Measurements from ENCODE around the gene BAIAP2.
A peak's percentile ranks its signal among the peaks of the same experiment; 100 is the strongest.
"Not testable (repeated sequence)": the region's sequence is repeated elsewhere in the genome, so short reads cannot be mapped to it uniquely, and the experiment has no call there.

BAIAP2 gene

DNA sequence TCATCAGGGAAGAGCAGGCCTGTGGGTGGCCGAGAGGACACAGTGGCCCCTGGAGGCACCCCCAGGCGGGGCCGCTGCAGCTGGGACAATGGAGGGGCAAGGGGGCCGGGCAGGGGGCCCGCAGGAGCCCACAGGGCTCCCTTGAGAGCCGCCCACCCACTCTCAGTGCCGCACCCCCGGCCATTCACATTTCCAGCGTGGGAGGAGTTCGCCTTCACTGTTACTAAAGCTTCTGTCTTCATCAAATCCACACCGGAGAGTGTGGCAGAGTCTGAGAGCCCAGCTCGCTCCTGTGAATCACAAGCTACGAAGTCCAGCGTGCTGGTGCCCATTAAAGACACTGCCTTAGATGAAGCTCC, 109.5 kb downstream of the BAIAP2 start:
- H3K9ac ChIP-seq = 0 out of 2 replicates have a peak overlapping the region, but pooled peaks have one; percentile 41
- no peak for TF ChIP-seq Cebpa-rat (IDR thresholded peaks at IDR 0.05)

DNA sequence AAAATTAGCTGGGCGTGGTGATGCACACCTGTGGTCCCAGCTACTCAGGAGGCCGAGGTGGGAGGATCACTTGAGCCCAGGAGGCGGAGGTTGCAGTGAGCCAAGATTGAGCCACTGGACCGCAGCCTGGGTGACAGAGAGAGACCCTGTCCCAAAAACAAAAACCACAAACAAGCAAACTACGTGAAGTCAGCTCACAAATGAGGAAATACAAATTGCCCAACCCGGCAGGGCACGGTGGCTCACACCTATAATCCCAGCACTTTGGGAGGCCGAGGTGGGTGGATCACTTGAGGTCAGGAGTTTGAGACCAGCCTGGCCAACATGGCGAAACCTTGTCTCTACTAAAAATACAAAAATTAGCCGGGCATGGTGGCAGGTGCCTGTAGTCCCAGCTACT, 111.3 kb downstream of the BAIAP2 start:
- H3K36me3 ChIP-seq, H4K20me1 ChIP-seq, H3K4me2 ChIP-seq, H3K27ac ChIP-seq, H3K9ac ChIP-seq, H3K4me3 ChIP-seq, H3K9me3 ChIP-seq, H3K27me3 ChIP-seq: not testable (repeated sequence)
- H3K4me1 ChIP-seq = peaks cover 71% of the 10 kb centered on the region

More for the DNA sequence above, 109.5 kb downstream of the BAIAP2 start:
- Histone ChIP-seq H4K20me1 (no peaks in the 10 kb centered on the region), H3K9me3 (no peaks in the 10 kb centered on the region), H3K27ac (no peak overlapping the region), H3K36me3 (no peaks in the 10 kb centered on the region), H3K4me3 (no peak overlapping the region), H3K27me3 (no peaks in the 10 kb centered on the region), H3K4me2 (peak overlapping the region; percentile 91), H3K4me1 (peaks cover 76% of the 10 kb centered on the region)

DNA sequence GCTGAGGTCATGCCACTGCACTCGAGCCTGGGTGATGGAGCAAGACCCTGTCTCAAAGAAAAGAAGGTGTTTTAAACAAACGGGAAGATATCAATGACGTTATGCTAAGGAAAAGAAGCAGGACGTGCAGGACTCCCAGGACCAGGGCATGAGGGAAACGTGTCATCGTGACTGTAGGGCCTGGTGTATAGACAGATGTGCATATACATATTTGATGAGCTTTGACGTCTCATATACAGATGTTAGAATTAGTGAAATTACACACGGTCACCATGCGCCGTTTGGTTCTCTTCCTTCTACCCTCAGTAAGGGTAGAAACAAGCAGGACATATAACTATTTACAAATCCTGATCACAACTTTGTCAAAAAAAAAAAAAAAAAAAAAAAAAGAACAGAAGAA, 112.8 kb downstream of the BAIAP2 start:
- H3K4me2 ChIP-seq = no peak overlapping the region
- H3K9me3 ChIP-seq = no peaks in the 10 kb centered on the region
- H3K27me3 ChIP-seq = 0 out of 2 replicates have a peak, but pooled peaks cover 7% of the 10 kb centered on the region
- no peak overlapping the region for H3K27ac ChIP-seq
- no peak overlapping the region for H3K9ac ChIP-seq
- H4K20me1 ChIP-seq = no peaks in the 10 kb centered on the region
- peaks cover 70% of the 10 kb centered on the region for H3K4me1 ChIP-seq
- H3K4me3 ChIP-seq = no peak overlapping the region
- no peak for TF ChIP-seq Cebpa-rat (IDR thresholded peaks at IDR 0.05)
- H3K36me3 ChIP-seq = no peaks in the 10 kb centered on the region

DNA sequence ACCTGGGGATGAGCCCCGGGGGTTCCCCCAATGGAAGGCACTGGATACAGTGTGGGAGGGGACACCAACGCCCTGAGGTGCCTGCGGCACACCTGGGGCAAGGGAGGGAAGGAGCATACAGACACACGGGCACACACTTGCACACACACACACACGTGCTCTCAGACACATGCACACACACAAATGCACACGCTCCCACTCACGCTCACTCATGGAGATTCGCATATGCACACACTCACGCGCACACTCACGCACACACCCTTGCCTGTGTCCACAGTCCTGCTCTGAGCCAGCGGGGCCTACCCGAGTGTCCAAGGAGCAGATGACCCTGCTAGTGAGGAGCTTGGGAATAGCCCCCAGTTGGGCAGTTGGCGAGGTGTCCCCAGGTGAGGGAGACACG, 113.6 kb downstream of the BAIAP2 start:
- Histone ChIP-seq H3K9me3 (no peaks in the 10 kb centered on the region), H4K20me1 (no peaks in the 10 kb centered on the region), H3K4me3 (no peak overlapping the region), H3K36me3 (no peaks in the 10 kb centered on the region), H3K27ac (no peak overlapping the region), H3K27me3 (0 out of 2 replicates have a peak, but pooled peaks cover 7% of the 10 kb centered on the region), H3K4me1 (peaks cover 70% of the 10 kb centered on the region), H3K4me2 (peak overlapping the region; percentile 71), H3K9ac (no peak overlapping the region)
- TF ChIP-seq Cebpa-rat (IDR thresholded peaks at IDR 0.05) = no peak

DNA sequence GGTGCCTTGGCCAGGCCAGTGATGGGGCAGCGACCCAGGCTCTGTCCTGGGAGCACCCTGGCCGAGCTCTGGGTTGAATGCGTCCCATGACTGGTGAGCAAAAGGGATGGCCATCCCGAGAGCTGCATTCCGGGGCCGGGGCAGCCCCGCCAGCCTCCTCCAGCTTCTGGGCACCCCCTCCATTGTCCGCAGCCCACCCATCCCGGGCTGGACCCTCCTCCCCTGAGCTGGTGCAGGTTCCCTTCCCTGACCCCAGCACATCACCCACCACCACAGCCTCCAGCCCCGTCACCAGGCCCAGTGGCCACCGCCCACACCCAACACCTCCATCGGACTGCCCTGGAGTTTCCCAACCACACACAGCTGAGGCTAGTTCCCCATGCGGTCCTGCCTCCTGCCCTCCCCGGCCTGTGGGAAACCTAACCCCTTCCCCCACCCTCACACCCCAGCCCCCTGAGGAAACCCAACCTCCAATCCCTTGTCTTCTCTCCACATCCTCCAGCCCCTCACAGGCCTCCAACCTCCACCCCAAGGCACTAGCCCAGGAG, 114.1 kb downstream of the BAIAP2 start:
- H3K36me3 ChIP-seq = no peaks in the 10 kb centered on the region
- no peaks in the 10 kb centered on the region for H3K9me3 ChIP-seq
- no peak overlapping the region for H3K9ac ChIP-seq
- TF ChIP-seq Cebpa-rat (IDR thresholded peaks at IDR 0.05) = no peak
- no peak overlapping the region for H3K4me3 ChIP-seq
- H3K27me3 ChIP-seq = 0 out of 2 replicates have a peak, but pooled peaks cover 7% of the 10 kb centered on the region
- no peaks in the 10 kb centered on the region for H4K20me1 ChIP-seq
- peaks cover 70% of the 10 kb centered on the region for H3K4me1 ChIP-seq
- H3K4me2 ChIP-seq = peak overlapping the region; percentile 71
- no peak overlapping the region for H3K27ac ChIP-seq

DNA sequence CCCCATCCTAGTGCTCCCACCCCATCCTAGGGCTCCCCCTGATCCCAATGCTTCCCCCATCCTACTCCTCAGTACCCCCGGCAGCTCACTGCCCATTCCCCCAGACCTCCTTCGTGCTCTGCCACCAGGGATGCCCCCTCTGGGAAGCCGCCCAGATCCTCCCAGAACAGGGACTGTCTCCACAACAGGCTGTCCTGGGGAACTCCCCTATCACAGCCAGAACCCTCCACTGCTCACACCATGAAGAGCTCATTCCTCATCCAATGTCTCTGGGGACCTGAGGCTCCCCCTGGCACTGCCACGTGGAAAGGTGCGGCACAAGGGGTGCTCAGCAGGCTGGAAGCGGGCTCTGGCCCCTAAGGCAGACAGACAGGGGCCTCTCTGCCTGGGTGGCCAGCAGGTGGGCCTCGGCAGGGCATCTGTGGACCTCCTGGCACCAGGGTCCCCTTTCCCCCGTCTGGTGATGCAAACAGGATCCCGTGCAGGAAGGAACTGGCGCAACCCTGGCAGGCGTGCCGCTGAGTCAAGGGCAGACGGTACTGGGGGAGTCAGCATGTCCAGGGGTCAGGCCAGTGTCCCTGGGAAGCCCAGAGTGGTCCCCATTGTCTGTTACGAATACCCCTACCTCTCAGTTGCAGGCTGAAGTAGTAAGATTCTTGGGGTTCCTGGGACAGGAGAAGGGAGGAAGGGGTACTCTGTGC, 115.6 kb downstream of the BAIAP2 start:
- Histone ChIP-seq H3K4me1 (peaks cover 57% of the 10 kb centered on the region), H4K20me1 (no peaks in the 10 kb centered on the region), H3K27ac (no peak overlapping the region), H3K9ac (no peak overlapping the region), H3K36me3 (no peaks in the 10 kb centered on the region), H3K27me3 (0 out of 2 replicates have a peak, but pooled peaks cover 7% of the 10 kb centered on the region), H3K4me2 (peak overlapping the region; percentile 44; the same call in 1 of the 2 replicates), H3K9me3 (no peaks in the 10 kb centered on the region), H3K4me3 (no peak overlapping the region)
- TF ChIP-seq Cebpa-rat (IDR thresholded peaks at IDR 0.05) = no peak

DNA sequence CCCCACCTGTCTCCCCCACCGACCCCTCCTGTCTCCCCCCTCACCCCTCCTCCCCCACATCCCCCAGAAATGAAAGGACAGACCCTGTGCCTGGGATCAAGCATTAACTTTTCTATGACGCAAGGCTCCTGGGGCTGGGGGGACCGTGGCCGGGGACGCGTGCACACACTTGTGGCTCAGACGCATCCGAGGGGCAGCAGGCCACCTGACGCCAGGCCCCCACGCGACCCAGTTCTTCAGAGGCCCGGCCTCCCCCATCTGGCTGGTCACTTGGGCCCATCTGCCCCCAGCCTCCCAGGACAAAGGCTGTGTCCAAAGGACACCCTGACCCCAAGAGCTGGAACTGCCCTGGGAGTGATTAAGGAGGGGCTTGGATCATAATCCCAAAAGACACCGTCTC, 116.3 kb downstream of the BAIAP2 start:
- TF ChIP-seq Cebpa-rat (IDR thresholded peaks at IDR 0.05) = no peak
- Histone ChIP-seq H3K4me3 (no peak overlapping the region), H3K9me3 (no peaks in the 10 kb centered on the region), H3K27me3 (0 out of 2 replicates have a peak, but pooled peaks cover 7% of the 10 kb centered on the region), H4K20me1 (no peaks in the 10 kb centered on the region), H3K36me3 (no peaks in the 10 kb centered on the region), H3K9ac (no peak overlapping the region), H3K4me2 (no peak overlapping the region), H3K4me1 (peaks cover 54% of the 10 kb centered on the region), H3K27ac (no peak overlapping the region)

DNA sequence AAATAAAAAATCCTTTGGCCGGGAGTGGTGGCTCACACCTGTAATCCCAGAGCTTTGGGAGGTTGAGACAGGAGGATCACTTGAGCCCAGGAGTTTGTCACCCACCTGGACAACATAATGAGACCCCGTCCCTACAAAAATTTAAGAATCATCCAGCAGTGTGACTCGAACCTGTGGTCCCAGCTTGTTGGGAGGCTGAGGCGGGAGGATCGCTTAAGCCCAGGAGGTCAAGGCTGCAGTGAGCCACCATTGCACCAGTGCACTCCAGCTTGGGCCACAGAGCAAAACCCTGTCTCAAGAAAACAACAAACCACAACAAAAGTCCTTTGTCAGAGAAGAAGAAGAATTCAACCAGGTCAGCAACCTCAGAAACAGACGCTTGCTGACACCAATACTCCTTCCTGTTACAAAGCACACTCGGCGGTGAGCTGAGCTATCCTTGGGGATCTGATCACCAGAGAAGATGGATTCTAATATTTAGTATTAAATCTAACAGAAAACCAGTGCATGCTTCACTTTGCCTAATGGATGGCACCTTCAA, 117.4 kb downstream of the BAIAP2 start:
- TF ChIP-seq Cebpa-rat (IDR thresholded peaks at IDR 0.05) = no peak
- Histone ChIP-seq H3K27ac (no peak overlapping the region), H3K4me3 (no peak overlapping the region), H4K20me1 (no peaks in the 10 kb centered on the region), H3K27me3 (0 out of 2 replicates have a peak, but pooled peaks cover 7% of the 10 kb centered on the region), H3K9ac (no peak overlapping the region), H3K4me2 (peak overlapping the region; percentile 49), H3K9me3 (no peaks in the 10 kb centered on the region), H3K36me3 (no peaks in the 10 kb centered on the region), H3K4me1 (peaks cover 54% of the 10 kb centered on the region)

DNA sequence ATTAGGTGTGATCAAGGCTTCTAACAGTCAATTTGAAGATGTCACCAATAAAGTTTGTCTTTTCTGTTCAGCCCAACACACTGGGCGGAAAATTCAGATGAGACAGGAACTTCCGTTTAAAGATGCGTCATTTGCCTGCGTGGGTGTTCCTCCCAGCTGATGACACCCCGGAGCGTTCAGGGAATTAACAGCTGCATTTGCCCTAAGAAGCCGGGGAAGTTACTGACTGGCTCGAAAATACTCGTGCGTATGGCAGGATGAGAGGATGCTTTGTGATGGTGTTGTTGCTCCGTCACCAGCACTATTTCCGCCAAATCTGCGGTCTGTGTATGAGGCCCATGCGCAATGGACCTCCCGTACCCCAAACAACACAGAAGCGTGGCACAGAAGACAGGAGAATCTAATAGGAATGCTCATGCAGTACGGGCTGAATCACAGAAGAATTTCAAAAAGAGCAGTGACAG, 118.4 kb downstream of the BAIAP2 start:
- Histone ChIP-seq H3K4me3 (no peak overlapping the region), H3K9me3 (no peaks in the 10 kb centered on the region), H3K36me3 (no peaks in the 10 kb centered on the region), H3K4me2 (peak overlapping the region; percentile 49), H4K20me1 (no peaks in the 10 kb centered on the region), H3K4me1 (peaks cover 51% of the 10 kb centered on the region), H3K27me3 (0 out of 2 replicates have a peak, but pooled peaks cover 7% of the 10 kb centered on the region), H3K27ac (no peak overlapping the region), H3K9ac (no peak overlapping the region)
- TF ChIP-seq Cebpa-rat (IDR thresholded peaks at IDR 0.05) = no peak

DNA sequence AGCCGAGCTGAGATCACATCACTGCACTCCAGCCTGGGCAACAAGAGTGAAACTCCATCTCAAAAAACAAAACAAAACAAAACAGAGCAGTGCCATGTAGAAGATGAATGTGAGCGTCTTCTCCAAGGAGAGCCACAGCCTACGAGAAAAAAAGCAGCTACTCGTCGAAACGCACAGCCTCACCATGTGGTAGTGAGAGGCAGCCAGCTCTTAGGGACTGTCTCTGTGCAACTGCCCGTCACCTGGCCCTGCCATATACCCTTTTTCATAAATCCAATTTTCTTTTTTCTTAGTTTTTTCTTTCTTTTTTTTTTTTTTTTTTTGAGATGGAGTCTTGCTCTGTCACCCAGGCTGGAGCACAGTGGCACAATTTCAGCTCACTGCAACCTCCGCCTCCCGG, 119.1 kb downstream of the BAIAP2 start:
- H3K9me3 ChIP-seq, H3K9ac ChIP-seq, H3K27me3 ChIP-seq, H3K27ac ChIP-seq, H3K36me3 ChIP-seq, H4K20me1 ChIP-seq, H3K4me3 ChIP-seq: not testable (repeated sequence)
- peaks cover 45% of the 10 kb centered on the region for H3K4me1 ChIP-seq
- H3K4me2 ChIP-seq = peak overlapping the region; percentile 49; the same call in 1 of the 2 replicates
